WTC11 (cell line): ENCODE measurements around the gene ANXA8. TPM values are rescaled to one million over a fixed set of nuclear protein-coding genes. Genes with fewer than 3 reads are reported as not detected.

Experiments used
- ATAC-seq: fragments of 200-7000 bp; cut with Tn5 transposase; 2 replicates; pipeline ENCODE4 v1.10.0; 2021; ENCODE audit warnings: mild to moderate bottlenecking, moderate library complexity
- CTCF ChIA-PET: fragments of 300-600 bp; sonication (Branson Sonifier 250); formaldehyde crosslinking; loops from one replicate; lab custom pipeline; 2021; ENCODE audit warnings: antibody characterized with exemption; lab: Charles Lee
- POLR2A ChIA-PET: fragments of 350-600 bp; sonication (Branson Sonifier 250); formaldehyde crosslinking; loops from one replicate; lab custom pipeline; 2021; ENCODE audit warnings: antibody characterized with exemption; lab: Charles Lee
- DNase-seq: peaks from one replicate; pipeline ENCODE4 v3.0.0; 2021; ENCODE audit warnings: low spot score
- H3K27ac Mint-ChIP-seq: 2 replicates; pipeline ENCODE4 v1.8.0; 2021; ENCODE audit warnings: mixed read lengths
- H3K27me3 Mint-ChIP-seq: 2 replicates; pipeline ENCODE4 v1.8.0; 2021; ENCODE audit warnings: low read depth, mild to moderate bottlenecking, moderate library complexity, mixed read lengths
- H3K36me3 Mint-ChIP-seq: 2 replicates; pipeline ENCODE4 v1.8.0; 2021; ENCODE audit warnings: mixed read lengths
- H3K4me1 Mint-ChIP-seq: 2 replicates; pipeline ENCODE4 v1.8.0; 2022; ENCODE audit warnings: mixed read lengths
- H3K4me3 Mint-ChIP-seq: 2 replicates; pipeline ENCODE4 v1.8.0; 2021; ENCODE audit warnings: mild to moderate bottlenecking, moderate library complexity, mixed read lengths
- H3K9me3 Mint-ChIP-seq: 2 replicates; pipeline ENCODE4 v1.8.0; 2021; ENCODE audit warnings: mixed read lengths
- ATF1 ChIP-seq: sonication (generic); formaldehyde crosslinking; IDR thresholded peaks from 2 replicates; pipeline ENCODE4 v1.8.1; 2023; ENCODE audit warnings: mild to moderate bottlenecking, moderate library complexity, missing genetic modification reagents
- PRRX2 ChIP-seq: fragments of 250-450 bp; sonication (Bioruptor Pico); IDR thresholded peaks from 2 replicates; pipeline ENCODE4 v1.8.0; 2021; ENCODE audit warnings: mild to moderate bottlenecking
- SMAD3 ChIP-seq: sonication (generic); formaldehyde crosslinking; IDR thresholded peaks from 2 replicates; pipeline ENCODE4 v1.8.0; 2022; ENCODE audit warnings: missing genetic modification reagents, mild to moderate bottlenecking, borderline replicate concordance
- SP1 ChIP-seq: sonication (generic); formaldehyde crosslinking; conservative IDR thresholded peaks from 2 replicates; pipeline ENCODE4 v1.8.1; 2022; ENCODE audit warnings: missing genetic modification reagents
- TCF7 ChIP-seq: sonication (generic); formaldehyde crosslinking; IDR thresholded peaks from 2 replicates; pipeline ENCODE4 v1.8.0; 2022; ENCODE audit warnings: mild to moderate bottlenecking, low read depth, missing genetic modification reagents, moderate library complexity
- TEAD1 ChIP-seq: sonication (generic); formaldehyde crosslinking; IDR thresholded peaks from 2 replicates; pipeline ENCODE4 v1.8.0; 2022; ENCODE audit warnings: mild to moderate bottlenecking, missing genetic modification reagents
- ZNF121 ChIP-seq: sonication (generic); formaldehyde crosslinking; IDR thresholded peaks from 2 replicates; pipeline ENCODE4 v1.8.0; 2023; ENCODE audit warnings: missing genetic modification reagents
- ZNF138 ChIP-seq: sonication (generic); formaldehyde crosslinking; conservative IDR thresholded peaks from 2 replicates; pipeline ENCODE4 v1.8.1; 2022; ENCODE audit warnings: mild to moderate bottlenecking, moderate library complexity, missing genetic modification reagents
- ZNF423 ChIP-seq: fragments of 250-450 bp; sonication (Bioruptor Pico); IDR thresholded peaks from 2 replicates; pipeline ENCODE4 v2.1.2; 2022; ENCODE audit warnings: mild to moderate bottlenecking, moderate library complexity
- total RNA-seq: library from RNA; stranded (reverse); gene quantifications from 3 replicates; pipeline ENCODE4 v1.2.3, GENCODE V29; 2021
- TF ChIP-seq, protein P1 (sequence below): fragments of 250-450 bp; sonication (Bioruptor Pico); IDR thresholded peaks from 2 replicates; pipeline ENCODE4 v1.9.0; 2021; ENCODE audit warnings: mild to moderate bottlenecking
- TF ChIP-seq, protein P2 (sequence below): sonication (generic); formaldehyde crosslinking; IDR thresholded peaks from 2 replicates; pipeline ENCODE4 v1.8.1; 2023; ENCODE audit warnings: mild to moderate bottlenecking, missing genetic modification reagents, moderate library complexity
- TF ChIP-seq, protein P3 (sequence below): fragments of 250-450 bp; sonication (Bioruptor Pico); IDR thresholded peaks from 2 replicates; pipeline ENCODE4 v1.9.0; 2021; ENCODE audit warnings: moderate library complexity, mild to moderate bottlenecking, inconsistent platforms, borderline replicate concordance
- TF ChIP-seq, protein P4 (sequence below): sonication (generic); formaldehyde crosslinking; IDR thresholded peaks from 2 replicates; pipeline ENCODE4 v1.8.0; 2023; ENCODE audit warnings: missing genetic modification reagents, mild to moderate bottlenecking, borderline replicate concordance
- TF ChIP-seq, protein P5 (sequence below): sonication (generic); formaldehyde crosslinking; IDR thresholded peaks from 2 replicates; pipeline ENCODE4 v1.8.1; 2023; ENCODE audit warnings: mild to moderate bottlenecking, missing genetic modification reagents, moderate library complexity
- TF ChIP-seq, protein P6 (sequence below): sonication (generic); formaldehyde crosslinking; conservative IDR thresholded peaks from 2 replicates; pipeline ENCODE4 v1.8.1; 2023; ENCODE audit warnings: mild to moderate bottlenecking, low read depth, missing genetic modification reagents, moderate library complexity
- TF ChIP-seq, protein P7 (sequence below): sonication (generic); formaldehyde crosslinking; IDR thresholded peaks from 2 replicates; pipeline ENCODE4 v1.8.0; 2023; ENCODE audit warnings: missing genetic modification reagents
- TF ChIP-seq, protein P8 (sequence below): sonication (generic); formaldehyde crosslinking; conservative IDR thresholded peaks from 2 replicates; pipeline ENCODE4 v1.8.1; 2022; ENCODE audit warnings: mild to moderate bottlenecking, missing genetic modification reagents
- TF ChIP-seq, protein P9 (sequence below): sonication (generic); formaldehyde crosslinking; IDR thresholded peaks from 2 replicates; pipeline ENCODE4 v1.8.0; 2022; ENCODE audit warnings: mild to moderate bottlenecking, missing genetic modification reagents
- TF ChIP-seq, protein P10 (sequence below): sonication (generic); formaldehyde crosslinking; IDR thresholded peaks from 2 replicates; pipeline ENCODE4 v1.8.1; 2023; ENCODE audit warnings: mild to moderate bottlenecking, moderate library complexity, missing genetic modification reagents

ANXA8 gene
- total RNA-seq, 1 experiment from 2014 or later: 0.20 TPM

DNA sequence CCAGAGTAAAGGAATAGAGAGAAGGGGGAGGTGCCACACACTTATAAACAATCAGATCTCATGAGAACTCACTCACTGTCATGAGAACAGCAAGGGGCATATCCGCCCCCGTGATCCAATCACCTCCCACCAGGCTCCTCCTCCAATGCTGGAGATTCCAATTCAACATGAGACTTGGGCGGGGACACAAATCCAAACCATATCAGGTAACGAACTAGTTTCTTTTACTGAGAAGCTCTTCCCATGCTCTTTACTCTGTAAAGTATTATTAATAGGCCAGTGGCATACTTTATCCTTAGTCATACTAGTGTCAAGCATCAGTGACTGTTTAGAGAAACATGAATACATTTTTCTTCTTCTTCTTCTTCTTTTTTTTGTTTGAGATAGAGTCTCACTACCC, 60.4 kb downstream of the ANXA8 start (continued):
- TF ChIP-seq, protein P1, sequence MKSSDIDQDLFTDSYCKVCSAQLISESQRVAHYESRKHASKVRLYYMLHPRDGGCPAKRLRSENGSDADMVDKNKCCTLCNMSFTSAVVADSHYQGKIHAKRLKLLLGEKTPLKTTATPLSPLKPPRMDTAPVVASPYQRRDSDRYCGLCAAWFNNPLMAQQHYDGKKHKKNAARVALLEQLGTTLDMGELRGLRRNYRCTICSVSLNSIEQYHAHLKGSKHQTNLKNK (CRISPR knock-in tag): no peak
- TF ChIP-seq, protein P2, sequence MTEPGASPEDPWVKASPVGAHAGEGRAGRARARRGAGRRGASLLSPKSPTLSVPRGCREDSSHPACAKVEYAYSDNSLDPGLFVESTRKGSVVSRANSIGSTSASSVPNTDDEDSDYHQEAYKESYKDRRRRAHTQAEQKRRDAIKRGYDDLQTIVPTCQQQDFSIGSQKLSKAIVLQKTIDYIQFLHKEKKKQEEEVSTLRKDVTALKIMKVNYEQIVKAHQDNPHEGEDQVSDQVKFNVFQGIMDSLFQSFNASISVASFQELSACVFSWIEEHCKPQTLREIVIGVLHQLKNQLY (CRISPR knock-in tag): no peak
- TF ChIP-seq ATF1 (CRISPR knock-in tag): no peak
- TF ChIP-seq, protein P3, sequence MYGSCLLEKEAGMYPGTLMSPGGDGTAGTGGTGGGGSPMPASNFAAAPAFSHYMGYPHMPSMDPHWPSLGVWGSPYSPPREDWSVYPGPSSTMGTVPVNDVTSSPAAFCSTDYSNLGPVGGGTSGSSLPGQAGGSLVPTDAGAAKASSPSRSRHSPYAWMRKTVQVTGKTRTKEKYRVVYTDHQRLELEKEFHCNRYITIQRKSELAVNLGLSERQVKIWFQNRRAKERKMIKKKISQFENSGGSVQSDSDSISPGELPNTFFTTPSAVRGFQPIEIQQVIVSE (CRISPR knock-in tag): no peak
- TF ChIP-seq SP1 (CRISPR knock-in tag): no peak
- TF ChIP-seq, protein P4, sequence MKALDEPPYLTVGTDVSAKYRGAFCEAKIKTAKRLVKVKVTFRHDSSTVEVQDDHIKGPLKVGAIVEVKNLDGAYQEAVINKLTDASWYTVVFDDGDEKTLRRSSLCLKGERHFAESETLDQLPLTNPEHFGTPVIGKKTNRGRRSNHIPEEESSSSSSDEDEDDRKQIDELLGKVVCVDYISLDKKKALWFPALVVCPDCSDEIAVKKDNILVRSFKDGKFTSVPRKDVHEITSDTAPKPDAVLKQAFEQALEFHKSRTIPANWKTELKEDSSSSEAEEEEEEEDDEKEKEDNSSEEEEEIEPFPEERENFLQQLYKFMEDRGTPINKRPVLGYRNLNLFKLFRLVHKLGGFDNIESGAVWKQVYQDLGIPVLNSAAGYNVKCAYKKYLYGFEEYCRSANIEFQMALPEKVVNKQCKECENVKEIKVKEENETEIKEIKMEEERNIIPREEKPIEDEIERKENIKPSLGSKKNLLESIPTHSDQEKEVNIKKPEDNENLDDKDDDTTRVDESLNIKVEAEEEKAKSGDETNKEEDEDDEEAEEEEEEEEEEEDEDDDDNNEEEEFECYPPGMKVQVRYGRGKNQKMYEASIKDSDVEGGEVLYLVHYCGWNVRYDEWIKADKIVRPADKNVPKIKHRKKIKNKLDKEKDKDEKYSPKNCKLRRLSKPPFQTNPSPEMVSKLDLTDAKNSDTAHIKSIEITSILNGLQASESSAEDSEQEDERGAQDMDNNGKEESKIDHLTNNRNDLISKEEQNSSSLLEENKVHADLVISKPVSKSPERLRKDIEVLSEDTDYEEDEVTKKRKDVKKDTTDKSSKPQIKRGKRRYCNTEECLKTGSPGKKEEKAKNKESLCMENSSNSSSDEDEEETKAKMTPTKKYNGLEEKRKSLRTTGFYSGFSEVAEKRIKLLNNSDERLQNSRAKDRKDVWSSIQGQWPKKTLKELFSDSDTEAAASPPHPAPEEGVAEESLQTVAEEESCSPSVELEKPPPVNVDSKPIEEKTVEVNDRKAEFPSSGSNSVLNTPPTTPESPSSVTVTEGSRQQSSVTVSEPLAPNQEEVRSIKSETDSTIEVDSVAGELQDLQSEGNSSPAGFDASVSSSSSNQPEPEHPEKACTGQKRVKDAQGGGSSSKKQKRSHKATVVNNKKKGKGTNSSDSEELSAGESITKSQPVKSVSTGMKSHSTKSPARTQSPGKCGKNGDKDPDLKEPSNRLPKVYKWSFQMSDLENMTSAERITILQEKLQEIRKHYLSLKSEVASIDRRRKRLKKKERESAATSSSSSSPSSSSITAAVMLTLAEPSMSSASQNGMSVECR: no peak
- TF ChIP-seq, protein P5, sequence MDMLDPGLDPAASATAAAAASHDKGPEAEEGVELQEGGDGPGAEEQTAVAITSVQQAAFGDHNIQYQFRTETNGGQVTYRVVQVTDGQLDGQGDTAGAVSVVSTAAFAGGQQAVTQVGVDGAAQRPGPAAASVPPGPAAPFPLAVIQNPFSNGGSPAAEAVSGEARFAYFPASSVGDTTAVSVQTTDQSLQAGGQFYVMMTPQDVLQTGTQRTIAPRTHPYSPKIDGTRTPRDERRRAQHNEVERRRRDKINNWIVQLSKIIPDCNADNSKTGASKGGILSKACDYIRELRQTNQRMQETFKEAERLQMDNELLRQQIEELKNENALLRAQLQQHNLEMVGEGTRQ (CRISPR knock-in tag): no peak
- no peak for TF ChIP-seq PRRX2 (CRISPR knock-in tag)
- TF ChIP-seq ZNF423 (CRISPR knock-in tag): no peak
- TF ChIP-seq, protein P6, sequence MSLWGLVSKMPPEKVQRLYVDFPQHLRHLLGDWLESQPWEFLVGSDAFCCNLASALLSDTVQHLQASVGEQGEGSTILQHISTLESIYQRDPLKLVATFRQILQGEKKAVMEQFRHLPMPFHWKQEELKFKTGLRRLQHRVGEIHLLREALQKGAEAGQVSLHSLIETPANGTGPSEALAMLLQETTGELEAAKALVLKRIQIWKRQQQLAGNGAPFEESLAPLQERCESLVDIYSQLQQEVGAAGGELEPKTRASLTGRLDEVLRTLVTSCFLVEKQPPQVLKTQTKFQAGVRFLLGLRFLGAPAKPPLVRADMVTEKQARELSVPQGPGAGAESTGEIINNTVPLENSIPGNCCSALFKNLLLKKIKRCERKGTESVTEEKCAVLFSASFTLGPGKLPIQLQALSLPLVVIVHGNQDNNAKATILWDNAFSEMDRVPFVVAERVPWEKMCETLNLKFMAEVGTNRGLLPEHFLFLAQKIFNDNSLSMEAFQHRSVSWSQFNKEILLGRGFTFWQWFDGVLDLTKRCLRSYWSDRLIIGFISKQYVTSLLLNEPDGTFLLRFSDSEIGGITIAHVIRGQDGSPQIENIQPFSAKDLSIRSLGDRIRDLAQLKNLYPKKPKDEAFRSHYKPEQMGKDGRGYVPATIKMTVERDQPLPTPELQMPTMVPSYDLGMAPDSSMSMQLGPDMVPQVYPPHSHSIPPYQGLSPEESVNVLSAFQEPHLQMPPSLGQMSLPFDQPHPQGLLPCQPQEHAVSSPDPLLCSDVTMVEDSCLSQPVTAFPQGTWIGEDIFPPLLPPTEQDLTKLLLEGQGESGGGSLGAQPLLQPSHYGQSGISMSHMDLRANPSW (CRISPR knock-in tag): no peak

DNA sequence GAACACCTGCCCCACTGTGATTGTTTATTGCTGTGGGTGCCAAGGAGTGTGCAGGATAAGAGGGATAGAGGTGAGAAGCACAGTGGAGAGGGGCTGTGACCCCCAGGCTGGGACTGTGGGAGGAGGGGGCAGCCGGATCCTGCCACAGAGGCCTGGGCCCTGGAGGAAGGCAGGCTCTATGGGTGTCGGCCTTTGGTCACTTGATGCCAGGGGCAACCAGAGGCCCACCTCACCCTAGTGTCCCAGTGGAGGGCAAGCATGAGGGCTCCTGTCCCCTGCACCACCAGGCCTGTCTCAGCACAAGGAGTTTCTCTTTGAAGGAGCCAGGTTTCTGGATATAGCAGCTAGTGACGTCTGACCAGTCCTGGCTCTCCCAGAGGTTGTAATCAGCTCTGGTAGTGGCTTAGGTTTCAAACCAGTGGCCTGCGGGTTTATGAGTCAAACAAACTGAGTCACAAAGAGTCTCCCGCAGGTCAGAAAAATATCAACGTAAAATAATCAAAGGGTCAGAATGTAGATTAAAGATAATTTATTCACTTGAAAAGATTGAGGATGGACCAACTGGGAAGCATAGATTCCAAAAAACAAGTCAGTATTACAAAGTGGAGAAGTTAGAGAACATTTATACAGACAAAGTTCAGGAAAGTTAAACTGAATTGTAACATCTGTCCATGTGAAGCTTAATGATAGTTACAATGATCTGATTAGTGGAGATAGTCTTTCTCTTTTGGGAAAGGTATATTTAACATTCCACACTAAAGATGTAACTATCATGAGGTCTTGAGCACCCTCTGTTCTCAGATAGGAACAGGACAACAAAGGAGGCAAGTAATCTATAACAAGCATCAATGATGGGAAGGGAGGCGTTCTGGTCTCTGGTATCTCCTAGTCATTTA, 62.6 kb downstream of the ANXA8 start:
- POLR2A ChIA-PET: no interaction called here
- H3K36me3 Mint-ChIP-seq: no peaks in the 10 kb centered on the region
- H3K27ac Mint-ChIP-seq: no peak overlapping the region
- CTCF ChIA-PET: no interaction called here
- no peak for DNase-seq
- peaks cover 19% of the 10 kb centered on the region for H3K4me1 Mint-ChIP-seq
- H3K27me3 Mint-ChIP-seq: no peaks in the 10 kb centered on the region
- H3K9me3 Mint-ChIP-seq: peaks cover 6% of the 10 kb centered on the region
- no peak for ATAC-seq
- TF ChIP-seq TCF7 (CRISPR knock-in tag) (no peak), ZNF138 (CRISPR knock-in tag) (no peak), ZNF121 (CRISPR knock-in tag) (no peak), TEAD1 (no peak), SMAD3 (no peak)
- TF ChIP-seq, protein P7, sequence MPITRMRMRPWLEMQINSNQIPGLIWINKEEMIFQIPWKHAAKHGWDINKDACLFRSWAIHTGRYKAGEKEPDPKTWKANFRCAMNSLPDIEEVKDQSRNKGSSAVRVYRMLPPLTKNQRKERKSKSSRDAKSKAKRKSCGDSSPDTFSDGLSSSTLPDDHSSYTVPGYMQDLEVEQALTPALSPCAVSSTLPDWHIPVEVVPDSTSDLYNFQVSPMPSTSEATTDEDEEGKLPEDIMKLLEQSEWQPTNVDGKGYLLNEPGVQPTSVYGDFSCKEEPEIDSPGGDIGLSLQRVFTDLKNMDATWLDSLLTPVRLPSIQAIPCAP (CRISPR knock-in tag): no peak
- TF ChIP-seq, protein P8, sequence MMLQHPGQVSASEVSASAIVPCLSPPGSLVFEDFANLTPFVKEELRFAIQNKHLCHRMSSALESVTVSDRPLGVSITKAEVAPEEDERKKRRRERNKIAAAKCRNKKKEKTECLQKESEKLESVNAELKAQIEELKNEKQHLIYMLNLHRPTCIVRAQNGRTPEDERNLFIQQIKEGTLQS (CRISPR knock-in tag): no peak
- TF ChIP-seq, protein P9, sequence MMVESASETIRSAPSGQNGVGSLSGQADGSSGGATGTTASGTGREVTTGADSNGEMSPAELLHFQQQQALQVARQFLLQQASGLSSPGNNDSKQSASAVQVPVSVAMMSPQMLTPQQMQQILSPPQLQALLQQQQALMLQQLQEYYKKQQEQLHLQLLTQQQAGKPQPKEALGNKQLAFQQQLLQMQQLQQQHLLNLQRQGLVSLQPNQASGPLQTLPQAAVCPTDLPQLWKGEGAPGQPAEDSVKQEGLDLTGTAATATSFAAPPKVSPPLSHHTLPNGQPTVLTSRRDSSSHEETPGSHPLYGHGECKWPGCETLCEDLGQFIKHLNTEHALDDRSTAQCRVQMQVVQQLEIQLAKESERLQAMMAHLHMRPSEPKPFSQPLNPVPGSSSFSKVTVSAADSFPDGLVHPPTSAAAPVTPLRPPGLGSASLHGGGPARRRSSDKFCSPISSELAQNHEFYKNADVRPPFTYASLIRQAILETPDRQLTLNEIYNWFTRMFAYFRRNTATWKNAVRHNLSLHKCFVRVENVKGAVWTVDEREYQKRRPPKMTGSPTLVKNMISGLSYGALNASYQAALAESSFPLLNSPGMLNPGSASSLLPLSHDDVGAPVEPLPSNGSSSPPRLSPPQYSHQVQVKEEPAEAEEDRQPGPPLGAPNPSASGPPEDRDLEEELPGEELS (CRISPR knock-in tag): no peak
- TF ChIP-seq, protein P10, sequence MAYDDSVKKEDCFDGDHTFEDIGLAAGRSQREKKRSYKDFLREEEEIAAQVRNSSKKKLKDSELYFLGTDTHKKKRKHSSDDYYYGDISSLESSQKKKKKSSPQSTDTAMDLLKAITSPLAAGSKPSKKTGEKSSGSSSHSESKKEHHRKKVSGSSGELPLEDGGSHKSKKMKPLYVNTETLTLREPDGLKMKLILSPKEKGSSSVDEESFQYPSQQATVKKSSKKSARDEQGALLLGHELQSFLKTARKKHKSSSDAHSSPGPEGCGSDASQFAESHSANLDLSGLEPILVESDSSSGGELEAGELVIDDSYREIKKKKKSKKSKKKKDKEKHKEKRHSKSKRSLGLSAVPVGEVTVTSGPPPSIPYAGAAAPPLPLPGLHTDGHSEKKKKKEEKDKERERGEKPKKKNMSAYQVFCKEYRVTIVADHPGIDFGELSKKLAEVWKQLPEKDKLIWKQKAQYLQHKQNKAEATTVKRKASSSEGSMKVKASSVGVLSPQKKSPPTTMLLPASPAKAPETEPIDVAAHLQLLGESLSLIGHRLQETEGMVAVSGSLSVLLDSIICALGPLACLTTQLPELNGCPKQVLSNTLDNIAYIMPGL (CRISPR knock-in tag): no peak
- no peak overlapping the region for H3K4me3 Mint-ChIP-seq
